Activated naive CD8-positive, alpha-beta T cell treated with anti-CD3 and anti-CD28 coated beads, Interleukin-2, amount 10 ng/mL, durations not matched to agents 7 days and 5 days (primary cell): ENCODE results near the gene FOXN3. TPM values are rescaled to one million over a fixed set of nuclear protein-coding genes. Genes with fewer than 3 reads are reported as not detected.
"Not testable (repeated sequence)": the region's sequence is repeated elsewhere in the genome, so short reads cannot be mapped to it uniquely, and the experiment has no call there.

Experiments used
- ATAC-seq: fragments of 150-1000 bp; cut with Tn5 transposase; one replicate; pipeline ENCODE4 v1.10.0; 2021; ENCODE audit warnings: low read depth, moderate library complexity
- POLR2A ChIA-PET: fragments of 350-600 bp; sonication (Branson Sonifier 250); formaldehyde crosslinking; loops from one replicate; lab custom pipeline; 2021; ENCODE audit warnings: antibody characterized with exemption; lab: Charles Lee
- DNase-seq: peaks from one replicate; pipeline ENCODE4 v3.0.0; 2021
- H3K27ac Mint-ChIP-seq: one replicate; pipeline ENCODE4 v1.8.0; 2022; ENCODE audit warnings: mild to moderate bottlenecking, mixed read lengths
- H3K27me3 Mint-ChIP-seq: one replicate; pipeline ENCODE4 v1.8.0; 2022; ENCODE audit warnings: mild to moderate bottlenecking, moderate library complexity, mixed read lengths
- H3K36me3 Mint-ChIP-seq: one replicate; pipeline ENCODE4 v1.8.0; 2021; ENCODE audit warnings: mild to moderate bottlenecking, mixed read lengths
- H3K4me1 Mint-ChIP-seq: one replicate; pipeline ENCODE4 v1.8.0; 2021; ENCODE audit warnings: mixed read lengths
- H3K4me3 Mint-ChIP-seq: one replicate; pipeline ENCODE4 v1.8.0; 2022; ENCODE audit warnings: mild to moderate bottlenecking, moderate library complexity, mixed read lengths
- H3K9me3 Mint-ChIP-seq: one replicate; pipeline ENCODE4 v1.8.0; 2021; ENCODE audit warnings: mixed read lengths
- total RNA-seq, 2 experiments: library from RNA; stranded (reverse); gene quantifications; one replicate each; pipeline ENCODE4 v1.2.3, GENCODE V29; 2021

FOXN3 gene
- total RNA-seq, 2 experiments from 2014 or later, result 101 to 102 TPM

DNA sequence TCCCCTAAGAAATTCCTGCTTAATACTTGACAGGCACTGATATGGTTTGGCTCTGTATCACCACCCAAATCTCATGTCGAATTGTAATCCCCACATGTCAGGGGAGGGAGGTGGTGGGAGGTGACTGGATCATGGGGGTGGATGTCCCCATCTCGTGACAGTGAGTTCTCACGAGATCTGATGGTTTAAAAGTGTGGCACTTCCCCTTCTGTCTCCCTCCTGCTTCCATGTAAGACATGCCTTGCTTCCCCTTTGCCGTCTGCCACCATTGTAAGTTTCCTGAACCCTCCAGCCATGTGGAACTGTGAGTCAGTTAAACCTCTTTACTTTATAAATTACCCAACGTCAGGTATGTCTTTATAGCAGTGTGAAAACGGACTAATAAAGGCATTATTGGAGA, 198.0 kb downstream of the FOXN3 start:
- H3K27me3 Mint-ChIP-seq, result no peaks in the 10 kb centered on the region
- DNase-seq (no peak), ATAC-seq (no peak)
- peaks cover 8% of the 10 kb centered on the region for H3K36me3 Mint-ChIP-seq
- POLR2A ChIA-PET, result no interaction called here
- peaks cover 7% of the 10 kb centered on the region for H3K4me1 Mint-ChIP-seq
- H3K4me3 Mint-ChIP-seq, result no peak overlapping the region
- H3K27ac Mint-ChIP-seq, result no peak overlapping the region
- H3K9me3 Mint-ChIP-seq, result no peaks in the 10 kb centered on the region

DNA sequence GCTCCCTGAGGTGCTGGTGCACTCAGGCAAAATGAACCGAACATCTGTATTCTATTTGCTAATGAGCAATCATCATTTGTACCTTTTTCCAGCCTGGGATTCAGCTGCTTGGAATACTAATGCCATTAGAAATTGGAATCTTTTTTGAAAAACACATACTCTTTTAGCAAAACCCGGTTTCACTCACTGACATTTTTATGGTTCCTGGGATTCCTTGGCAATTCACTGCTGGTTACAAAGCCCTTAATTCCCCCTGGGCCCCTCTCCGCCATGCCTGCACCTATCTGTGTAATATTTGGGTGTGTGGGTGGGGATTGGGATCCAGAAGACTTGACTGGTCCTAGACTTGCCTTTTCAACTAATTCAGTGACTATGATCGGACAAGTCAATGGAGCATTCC, 199.1 kb downstream of the FOXN3 start:
- Mint-ChIP-seq H3K36me3 (peaks cover 7% of the 10 kb centered on the region), H3K4me1 (peaks cover 7% of the 10 kb centered on the region), H3K27ac (no peak overlapping the region), H3K9me3 (no peaks in the 10 kb centered on the region), H3K4me3 (no peak overlapping the region), H3K27me3 (no peaks in the 10 kb centered on the region)
- ATAC-seq, result no peak
- DNase-seq, result no peak
- POLR2A ChIA-PET, result no interaction called here

DNA sequence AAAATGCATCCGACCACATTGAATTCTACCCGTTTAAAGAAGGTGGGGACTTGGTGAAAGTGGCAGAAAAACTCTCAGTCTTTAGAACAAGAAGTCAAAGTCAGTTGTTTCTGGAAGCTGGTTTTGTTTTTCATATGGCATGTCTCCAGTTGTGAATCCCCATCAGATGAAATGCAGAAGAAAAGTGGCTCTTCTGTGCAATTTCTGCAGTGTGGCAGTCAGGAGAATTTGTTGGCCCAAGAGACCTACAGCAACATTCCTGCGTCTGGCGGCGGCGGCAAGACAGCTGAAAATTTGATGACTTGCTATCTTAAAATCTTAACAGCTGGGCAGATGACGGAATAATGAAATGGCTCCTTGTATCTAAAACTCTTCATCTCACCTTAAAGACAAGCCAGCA, 201.5 kb downstream of the FOXN3 start:
- ATAC-seq, result no peak
- Mint-ChIP-seq H3K27me3 (no peaks in the 10 kb centered on the region), H3K27ac (no peak overlapping the region), H3K4me1 (peaks cover 3% of the 10 kb centered on the region), H3K4me3 (no peak overlapping the region), H3K36me3 (peaks cover 12% of the 10 kb centered on the region), H3K9me3 (no peaks in the 10 kb centered on the region)
- no peak for DNase-seq
- POLR2A ChIA-PET, result interaction anchor here (0.6 kb wide), 1 partner anchor 519 kb away, joined by 4 read pairs; no protein-coding TSS in a partner anchor

GRCh38 chr14:89215114-89215513, 201.9 kb downstream of the FOXN3 start:
- H3K36me3 Mint-ChIP-seq, result peaks cover 16% of the 10 kb centered on the region
- ATAC-seq (no peak), DNase-seq (no peak)
- no peak overlapping the region for H3K27ac Mint-ChIP-seq
- no peaks in the 10 kb centered on the region for H3K27me3 Mint-ChIP-seq
- POLR2A ChIA-PET, result no interaction called here
- H3K9me3 Mint-ChIP-seq, result no peaks in the 10 kb centered on the region
- H3K4me1 Mint-ChIP-seq, result peaks cover 3% of the 10 kb centered on the region
- H3K4me3 Mint-ChIP-seq, result no peak overlapping the region

DNA sequence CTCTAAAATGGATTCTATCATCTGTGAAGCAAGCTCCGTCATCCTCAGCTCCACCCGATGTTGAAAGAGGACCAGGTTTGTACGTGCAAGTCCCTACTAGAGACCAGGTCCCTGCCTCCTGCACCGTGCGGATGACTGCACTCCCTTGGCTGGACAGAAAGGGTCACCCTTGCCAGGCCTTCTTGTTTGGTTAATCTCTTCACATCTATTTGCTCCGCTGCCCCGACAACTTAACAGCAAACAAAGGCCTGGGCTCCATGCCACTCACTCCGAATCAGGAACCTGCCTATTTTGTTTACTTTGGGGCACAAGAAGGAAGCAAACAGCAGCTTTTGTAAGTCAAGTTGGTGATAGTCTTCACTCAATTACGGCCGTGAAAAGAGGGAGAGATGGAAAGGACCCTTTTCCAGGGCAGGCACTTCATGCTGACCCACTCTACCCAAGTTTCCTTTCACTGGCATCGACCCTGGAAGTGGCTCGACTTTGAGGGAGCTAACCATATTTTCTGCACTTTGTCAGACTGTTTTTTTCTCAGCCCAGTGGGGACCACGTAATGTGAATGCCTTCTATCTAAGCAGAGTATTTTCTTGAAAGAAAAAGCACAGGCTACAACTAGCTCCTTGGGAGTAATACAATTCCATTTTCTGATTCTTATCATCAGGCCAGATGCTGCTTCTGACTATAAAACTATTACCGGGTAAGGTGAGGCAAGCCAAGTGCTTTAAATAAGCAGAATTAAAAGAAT, 202.6 kb downstream of the FOXN3 start:
- DNase-seq (no peak), ATAC-seq (no peak)
- Mint-ChIP-seq H3K27me3 (no peaks in the 10 kb centered on the region), H3K4me1 (peaks cover 4% of the 10 kb centered on the region), H3K9me3 (no peaks in the 10 kb centered on the region), H3K4me3 (no peak overlapping the region), H3K36me3 (peaks cover 16% of the 10 kb centered on the region), H3K27ac (no peak overlapping the region)
- POLR2A ChIA-PET, result no interaction called here

DNA sequence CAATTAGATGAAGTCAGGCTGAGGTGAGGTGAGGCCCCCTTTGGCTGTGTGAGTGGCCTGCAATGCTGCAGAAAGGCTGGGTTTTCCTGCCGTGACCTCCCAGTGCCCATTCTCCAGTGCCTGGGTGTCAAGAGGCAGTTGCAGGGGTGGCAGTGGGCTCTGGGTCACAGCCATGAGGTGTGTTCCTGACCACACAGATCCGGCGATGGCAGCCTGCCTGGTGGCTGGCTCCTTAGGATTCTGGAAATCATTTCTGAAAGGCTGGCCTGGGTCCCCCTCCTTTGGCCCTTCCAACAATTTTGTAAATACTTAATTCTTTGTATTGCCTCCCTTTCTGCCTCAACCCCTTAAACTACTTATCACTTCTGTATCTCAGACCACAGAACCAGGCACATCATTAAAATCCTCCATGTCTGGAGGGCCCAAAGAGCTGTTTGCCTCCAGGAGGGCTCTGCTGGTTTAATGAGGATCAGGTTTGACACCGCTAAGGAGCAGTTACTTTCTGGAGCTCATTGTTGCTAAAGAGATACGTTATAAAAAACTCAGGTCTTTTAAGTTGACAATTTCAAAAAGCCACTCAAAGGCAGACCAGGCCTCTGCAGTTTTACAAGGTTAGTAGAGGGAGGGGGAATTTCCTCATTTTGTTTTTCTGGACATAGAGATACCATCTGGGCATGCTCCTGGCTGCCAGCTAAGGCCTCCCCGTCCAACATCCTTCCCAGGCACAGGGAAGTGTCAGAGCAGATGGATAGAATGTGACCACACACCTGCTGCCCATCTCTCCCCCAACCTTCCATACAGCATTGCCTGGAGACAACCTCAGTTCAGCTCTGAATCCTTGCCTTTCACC, 204.4 kb downstream of the FOXN3 start:
- Mint-ChIP-seq H3K36me3 (peaks cover 16% of the 10 kb centered on the region), H3K27ac (no peak overlapping the region), H3K4me3 (no peak overlapping the region), H3K9me3 (no peaks in the 10 kb centered on the region), H3K27me3 (no peaks in the 10 kb centered on the region), H3K4me1 (peaks cover 4% of the 10 kb centered on the region)
- ATAC-seq (no peak), DNase-seq (no peak)
- POLR2A ChIA-PET, result no interaction called here

DNA sequence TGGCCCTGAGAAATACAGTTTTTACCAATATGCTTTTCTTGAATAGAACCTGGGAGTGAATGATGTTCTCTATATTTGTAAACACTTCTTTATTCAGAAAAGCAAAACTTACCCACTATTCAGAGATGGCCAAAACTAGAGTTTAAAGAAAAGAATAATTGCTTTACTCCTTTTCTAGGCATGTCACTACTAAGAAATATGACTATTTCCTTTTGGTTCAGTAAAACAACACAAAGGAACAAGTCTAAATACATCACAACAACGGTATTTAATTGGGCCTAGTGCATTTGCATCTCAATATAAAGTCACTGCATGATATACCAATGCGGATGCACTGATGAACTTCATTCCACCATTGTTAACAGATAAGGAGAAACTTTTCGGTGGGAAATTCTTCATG, 207.5 kb downstream of the FOXN3 start:
- Mint-ChIP-seq H3K4me1 (peaks cover 2% of the 10 kb centered on the region), H3K4me3 (no peak overlapping the region), H3K9me3 (peaks cover 1% of the 10 kb centered on the region), H3K27me3 (no peaks in the 10 kb centered on the region), H3K36me3 (peaks cover 20% of the 10 kb centered on the region), H3K27ac (no peak overlapping the region)
- DNase-seq, result no peak
- POLR2A ChIA-PET, result no interaction called here
- ATAC-seq, result no peak

DNA sequence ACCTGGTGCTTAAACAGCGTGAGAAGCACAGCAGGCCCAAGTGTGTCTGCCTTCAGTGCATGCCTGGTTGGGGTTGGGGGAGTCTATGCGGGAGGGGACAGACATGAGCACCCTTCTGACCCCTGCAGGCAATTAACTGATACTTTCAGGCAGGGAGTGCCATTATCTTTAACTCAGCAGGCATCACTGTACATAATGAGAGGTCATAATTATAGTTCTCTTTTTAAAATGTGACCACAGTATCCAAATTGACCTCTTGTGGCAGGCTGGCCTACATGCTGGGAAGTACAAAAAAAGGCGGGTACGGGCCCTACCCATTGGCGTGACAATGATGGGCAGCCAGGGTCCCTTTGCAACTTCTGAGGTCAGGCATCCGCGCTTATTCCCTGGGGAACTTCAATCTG, 209.1 kb downstream of the FOXN3 start:
- H3K4me3 Mint-ChIP-seq, result no peak overlapping the region
- peaks cover 7% of the 10 kb centered on the region for H3K4me1 Mint-ChIP-seq
- DNase-seq, result no peak
- H3K36me3 Mint-ChIP-seq, result peaks cover 26% of the 10 kb centered on the region
- POLR2A ChIA-PET, result no interaction called here
- no peak overlapping the region for H3K27ac Mint-ChIP-seq
- H3K27me3 Mint-ChIP-seq, result no peaks in the 10 kb centered on the region
- peaks cover 1% of the 10 kb centered on the region for H3K9me3 Mint-ChIP-seq
- no peak for ATAC-seq

DNA sequence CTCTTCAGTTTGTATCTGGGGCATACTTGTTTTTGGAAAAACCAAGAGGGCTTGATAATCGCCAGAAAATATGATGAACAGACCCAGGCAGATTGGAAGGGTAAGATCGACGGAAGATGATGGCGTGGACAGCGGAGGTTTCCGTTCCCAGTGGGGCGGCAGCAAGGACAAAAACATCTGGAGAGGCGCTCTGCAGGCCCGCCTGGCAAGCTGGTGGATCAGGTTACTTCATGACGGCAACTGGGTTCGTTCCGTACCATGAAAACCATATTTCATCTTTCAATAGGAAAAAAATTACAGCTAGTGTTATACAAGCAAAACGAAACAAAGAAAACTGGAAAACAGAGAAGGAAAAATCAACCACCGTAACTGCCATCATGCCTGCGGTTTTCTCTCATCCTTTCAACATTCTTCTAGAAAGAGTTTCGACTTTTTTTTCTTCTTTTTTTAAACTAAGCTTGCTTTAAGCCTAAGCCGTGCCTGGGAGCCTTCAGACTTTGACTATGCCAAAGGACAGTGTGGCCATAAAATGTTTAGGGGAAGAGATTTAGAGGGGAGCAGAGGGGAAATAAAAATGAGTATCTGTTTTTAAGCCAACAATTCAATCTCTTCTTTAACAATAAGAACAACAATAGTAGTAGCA, 210.5 kb downstream of the FOXN3 start:
- Mint-ChIP-seq H3K9me3 (peaks cover 1% of the 10 kb centered on the region), H3K27ac (no peak overlapping the region), H3K36me3 (peaks cover 26% of the 10 kb centered on the region), H3K4me1 (peaks cover 18% of the 10 kb centered on the region), H3K4me3 (no peak overlapping the region), H3K27me3 (no peaks in the 10 kb centered on the region)
- DNase-seq, result no peak
- no peak for ATAC-seq
- POLR2A ChIA-PET, result no interaction called here

GRCh38 chr14:89205137-89205740, 211.8 kb downstream of the FOXN3 start:
- Mint-ChIP-seq H3K4me1 (peaks cover 20% of the 10 kb centered on the region), H3K27ac (no peak overlapping the region), H3K36me3 (peaks cover 21% of the 10 kb centered on the region), H3K4me3 (no peak overlapping the region), H3K27me3 (no peaks in the 10 kb centered on the region), H3K9me3 (peaks cover 1% of the 10 kb centered on the region)
- DNase-seq, result no peak
- ATAC-seq, result no peak
- POLR2A ChIA-PET, result no interaction called here

DNA sequence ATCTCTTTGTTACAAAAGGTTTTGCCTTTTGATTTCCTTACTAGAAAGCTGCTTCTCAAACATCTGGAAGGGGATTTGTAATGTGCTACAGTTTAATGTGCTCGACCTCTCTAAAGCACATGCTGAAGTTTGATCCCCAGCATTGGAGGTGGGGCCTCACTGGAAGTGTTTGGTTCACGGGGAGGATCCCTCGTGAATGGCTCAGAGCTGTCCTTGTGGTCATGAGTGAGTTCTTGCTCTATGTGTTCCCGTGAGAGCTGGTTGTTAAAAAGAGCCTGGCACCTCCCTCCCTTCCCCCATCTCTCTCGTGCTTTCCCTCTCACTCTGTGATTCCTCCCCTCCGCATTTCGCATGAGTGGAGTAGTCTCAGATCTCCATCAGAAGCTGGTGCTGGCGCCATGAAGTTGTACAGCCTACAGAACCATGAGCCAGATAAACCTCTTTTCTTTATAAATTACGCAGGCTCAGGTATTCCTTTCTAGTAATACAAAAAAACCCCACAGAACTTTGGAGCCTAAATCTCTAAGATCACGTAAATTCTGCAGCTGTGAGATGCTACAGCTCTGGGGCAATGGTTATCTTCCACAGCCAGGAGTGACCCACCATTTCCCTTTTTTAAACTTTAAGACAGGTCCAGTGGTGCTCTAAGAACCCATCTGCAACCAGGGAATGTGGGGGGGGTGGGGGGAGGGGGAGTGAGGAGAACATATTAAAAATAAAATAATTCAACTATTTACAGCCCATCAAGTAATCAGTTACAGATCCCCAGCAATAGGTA, 214.4 kb downstream of the FOXN3 start:
- no peak for ATAC-seq
- peaks cover 32% of the 10 kb centered on the region for H3K36me3 Mint-ChIP-seq
- no peak overlapping the region for H3K27ac Mint-ChIP-seq
- H3K27me3 Mint-ChIP-seq, result no peaks in the 10 kb centered on the region
- POLR2A ChIA-PET, result no interaction called here
- H3K4me3 Mint-ChIP-seq, result no peak overlapping the region
- peaks cover 1% of the 10 kb centered on the region for H3K9me3 Mint-ChIP-seq
- no peak for DNase-seq
- H3K4me1 Mint-ChIP-seq, result peaks cover 18% of the 10 kb centered on the region

DNA sequence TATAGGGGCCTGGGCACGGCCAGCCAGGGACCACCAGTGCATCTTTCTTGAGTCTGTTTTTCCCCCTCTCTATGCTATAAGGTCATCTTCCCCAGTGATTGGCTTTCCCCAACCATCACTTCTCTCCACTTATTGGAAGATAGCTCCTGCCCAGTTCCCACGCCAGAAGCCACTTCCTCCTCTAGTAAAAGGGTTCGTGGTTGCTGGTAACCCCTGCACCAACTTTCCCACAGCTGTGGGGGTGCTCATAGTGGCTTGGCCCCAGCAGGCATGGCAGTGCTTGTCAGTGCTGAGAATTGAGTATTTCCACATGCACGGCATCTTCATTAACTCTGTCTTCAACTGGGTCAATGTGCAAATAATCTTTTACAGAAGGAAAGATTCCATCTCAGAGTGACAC, 215.4 kb downstream of the FOXN3 start:
- peaks cover 20% of the 10 kb centered on the region for H3K4me1 Mint-ChIP-seq
- DNase-seq (peak; percentile 39), ATAC-seq (peak; percentile 52)
- H3K36me3 Mint-ChIP-seq, result peaks cover 42% of the 10 kb centered on the region
- POLR2A ChIA-PET, result no interaction called here
- no peaks in the 10 kb centered on the region for H3K27me3 Mint-ChIP-seq
- H3K4me3 Mint-ChIP-seq, result peak overlapping the region; percentile 5
- peaks cover 5% of the 10 kb centered on the region for H3K9me3 Mint-ChIP-seq
- no peak overlapping the region for H3K27ac Mint-ChIP-seq

DNA sequence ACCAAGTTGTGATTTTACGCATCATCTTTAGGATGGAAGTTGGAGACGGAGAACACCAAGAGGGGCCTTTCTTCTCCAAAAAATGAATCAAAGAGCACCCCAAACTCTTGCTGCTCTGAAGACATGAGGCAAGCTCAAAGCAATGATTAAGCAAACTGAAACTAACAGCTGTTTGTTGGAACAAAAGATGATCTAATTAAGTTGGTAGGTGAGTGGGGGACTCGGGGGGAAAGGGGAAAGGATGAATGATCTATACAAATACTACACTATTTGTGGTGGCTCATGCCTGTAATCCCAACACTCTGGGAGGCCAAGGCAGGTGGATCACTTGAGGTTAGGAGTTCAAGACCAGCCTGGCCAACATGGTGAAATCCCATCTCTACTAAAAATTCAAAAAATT, 217.7 kb downstream of the FOXN3 start:
- DNase-seq, H3K4me3 Mint-ChIP-seq, H3K27me3 Mint-ChIP-seq, ATAC-seq, H3K9me3 Mint-ChIP-seq, POLR2A ChIA-PET, H3K27ac Mint-ChIP-seq: not testable (repeated sequence)
- Mint-ChIP-seq H3K36me3 (peaks cover 37% of the 10 kb centered on the region), H3K4me1 (peaks cover 20% of the 10 kb centered on the region)
